Heart left ventricle (tissue), 16 donors: ENCODE data around the gene PPIE. TPM values are rescaled to one million over a fixed set of nuclear protein-coding genes. Genes with fewer than 3 reads are reported as not detected.

Experiments used
- ATAC-seq, 4 donors: fragments of 200-7000 bp; cut with Tn5 transposase; one replicate each; pipeline ENCODE4 v1.9.1; 2020 to 2022; ENCODE audit warnings: moderate library complexity in 4 of 4, mild to moderate bottlenecking in 3 of 4, moderate number of reproducible peaks in 1 of 4
- DNase-seq, 5 donors: peaks; one replicate each; pipeline ENCODE4 v3.0.0-alpha.2; 2020
- H3K27ac ChIP-seq, 12 donors: fragments of 200-600 bp; sonication (generic) in 4 of 12; one replicate each; pipeline versions ENCODE4 v1.5.0 to v1.8.0; 2016 to 2022; ENCODE audit warnings: mild to moderate bottlenecking in 2 of 12
- H3K27me3 ChIP-seq, 9 donors: fragments of 200-600 bp; sonication (generic) in 2 of 9; one replicate each; pipeline versions ENCODE4 v1.5.1 to v1.8.0; 2016 to 2022; ENCODE audit warnings: mild to moderate bottlenecking in 3 of 9
- H3K36me3 ChIP-seq, 9 donors: fragments of 200-600 bp; sonication (generic) in 2 of 9; one replicate each; pipeline versions ENCODE4 v1.5.0 to v1.8.0; 2018 to 2022; ENCODE audit warnings: mild to moderate bottlenecking in 2 of 9
- H3K4me1 ChIP-seq, 12 donors: fragments of 200-600 bp; sonication (generic) in 4 of 12; one replicate each; pipeline versions ENCODE4 v1.5.0 to v1.8.0; 2016 to 2022; ENCODE audit warnings: mild to moderate bottlenecking in 3 of 12
- H3K4me3 ChIP-seq, 12 donors: fragments of 200-600 bp; sonication (generic) in 4 of 12; one replicate each; pipeline versions ENCODE4 v1.5.0 to v1.8.0; 2017 to 2022; ENCODE audit warnings: mild to moderate bottlenecking in 9 of 12, moderate library complexity in 4 of 12
- H3K9me3 ChIP-seq, 12 donors: fragments of 200-600 bp; sonication (generic) in 4 of 12; one replicate each; pipeline versions ENCODE4 v1.5.0 to v1.8.0; 2016 to 2022; ENCODE audit warnings: mild to moderate bottlenecking in 1 of 12
- POLR2A ChIP-seq, 2 donors: fragments of 450-650 bp; IDR thresholded peaks; one replicate each; pipeline ENCODE4 v1.6.1; 2017; ENCODE audit warnings: antibody characterized with exemption in 2 of 2, mild to moderate bottlenecking in 2 of 2, moderate library complexity in 2 of 2
- WGBS, 4 donors: extraction: QIAGEN DNeasy Blood & Tissue Kit in 2 of 4; methylation state at CpG; one replicate each; pipeline versions ENCODE4 v1.1.5 to v1.1.7; 2013 to 2018; 5-methylcytosine and 5-hydroxymethylcytosine counted together
- intact Hi-C, 10 donors: fragments of 100-400 bp; cut with DNase I; formaldehyde crosslinking; loops; one replicate each; pipeline versions ENCODE4 v1.11.1 to v1.14.2; 2022
- polyA plus RNA-seq, 2 donors: library from polyadenylated mRNA; stranded (reverse); fragments of 200-250 nt; gene quantifications; one replicate each; pipeline ENCODE4 v1.2.3, GENCODE V29; 2013
- total RNA-seq, 9 donors: library from RNA; depleted of rRNA in 2 of 9; stranded (reverse); fragments of >200 nt in 2 of 9; fragmentation: NEBNext Ultra II Directional in 3 of 9; extraction: Animal tissue kit (Norgen Biotek cat#: 25700) in 3 of 9; gene quantifications; one replicate each; pipeline versions ENCODE4 v1.1.0 to v1.2.4, GENCODE V29; 2016 to 2023
- TF ChIP-seq, protein P1 (sequence below), 12 donors: fragments of 200-600 bp; sonication (generic) in 4 of 12; IDR thresholded peaks; one replicate each; pipeline versions ENCODE4 v1.5.0 to v1.8.0; 2018 to 2022; ENCODE audit warnings: antibody characterized with exemption in 12 of 12, mild to moderate bottlenecking in 5 of 12
- donor health status: ischemic (EF 13 %, LVEDD 7.1; RV severe dilation, severe dysfunction).
- donor health status: healthy with polysubstance abuse.
- donor health status: DM: no; HTN: yes; CAD: no.
- donor health status: DM: no; HTN: no; CAD: no.
- donor health status: ischemic (EF 25% LVEDD 6.9; RV normal size, moderate dysfunction).
- donor health status: ischemic (EF 25% LVEDD 5.7; RV mildly dilated, moderate dysfunction).
- donor health status: healthy.
- donor health status: DM: yes; HTN: yes; CAD: no.
- donor health status: ischemic (EF 35%, LVEDD 5.7; RV mildly dilated, moderate dysfunction).
- donor health status: nonischemic (EF 11% LVEDD 7.7; RV severe dilation, severe dysfunction).
- donor health status: DM: yes; HTN: yes; CAD: no.
- donor health status: PGD.
- donor health status: ischemic (EF 29% LVEDD 5.4; RV normal size, mild dysfunction).
- donor health status: nonischemic (EF 23%, LVEDD 6.1; RV moderate dilation, normal function).

Gene PPIE
- total and polyA plus RNA-seq, 11 donors: 22.2 to 45.3 (median 28.2) TPM

DNA sequence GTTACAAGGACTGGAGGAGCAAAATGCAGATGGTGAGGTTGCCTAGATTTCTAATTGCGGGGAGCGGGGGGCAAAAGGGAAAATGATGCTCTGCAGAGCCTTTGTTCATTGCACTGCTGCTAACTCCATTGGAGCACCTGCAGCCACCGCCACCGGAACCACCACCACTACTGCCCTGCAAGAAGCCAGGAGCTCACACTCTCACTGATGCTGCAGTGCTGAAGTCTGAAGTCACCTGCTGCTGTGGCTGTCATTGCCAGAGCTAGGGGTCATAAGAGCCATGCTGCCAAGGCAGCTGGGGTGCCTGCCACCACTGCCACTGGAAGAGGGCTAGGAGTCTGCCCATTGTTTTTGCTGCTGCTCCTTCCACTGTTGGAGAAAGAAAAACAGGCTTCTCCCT is 40.1 kb upstream of the PPIE start:
- 85 to 98% (median 91%) methylated on average over 4 of the region's 4 CpGs for WGBS, 4 donors
- H3K27ac ChIP-seq: no peak overlapping the region
- intact Hi-C loops: no loop called here

DNA sequence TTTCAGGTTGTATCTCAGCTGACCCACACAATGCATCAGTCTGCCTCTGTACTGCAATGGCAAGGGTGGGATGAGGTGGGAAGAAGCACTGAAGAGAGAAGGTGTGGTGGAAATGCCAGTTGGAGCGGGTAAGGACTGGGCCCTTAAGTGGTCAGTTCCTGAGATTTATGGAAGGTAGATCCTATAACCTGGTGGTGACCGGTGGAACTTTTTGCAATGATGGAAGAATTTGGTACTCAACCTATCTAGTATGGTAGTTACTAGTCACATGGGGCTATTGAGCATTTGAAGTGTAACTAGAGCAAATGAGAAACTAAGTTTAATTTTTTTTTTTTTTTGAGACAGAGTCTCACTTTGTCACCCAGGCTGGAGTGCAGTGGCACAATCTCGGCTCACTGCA is 39.3 kb upstream of the PPIE start:
- Histone ChIP-seq H3K4me1 (peaks cover 0 to 16% (median 4%) of the 10 kb centered on the region in 12 donors), H3K9me3 (no peaks in the 10 kb centered on the region), H3K27ac (no peak overlapping the region), H3K4me3 (no peak overlapping the region), H3K36me3 (no peaks in the 10 kb centered on the region), H3K27me3 (peaks cover 0 to 16% (median 0%) of the 10 kb centered on the region in 9 donors)
- WGBS, 4 donors: 91 to 96% (median 92%) methylated on average over 3 of the region's 3 CpGs
- intact Hi-C loops: no loop called here
- ATAC-seq: no peak
- no peak for DNase-seq
- TF ChIP-seq, protein P1, sequence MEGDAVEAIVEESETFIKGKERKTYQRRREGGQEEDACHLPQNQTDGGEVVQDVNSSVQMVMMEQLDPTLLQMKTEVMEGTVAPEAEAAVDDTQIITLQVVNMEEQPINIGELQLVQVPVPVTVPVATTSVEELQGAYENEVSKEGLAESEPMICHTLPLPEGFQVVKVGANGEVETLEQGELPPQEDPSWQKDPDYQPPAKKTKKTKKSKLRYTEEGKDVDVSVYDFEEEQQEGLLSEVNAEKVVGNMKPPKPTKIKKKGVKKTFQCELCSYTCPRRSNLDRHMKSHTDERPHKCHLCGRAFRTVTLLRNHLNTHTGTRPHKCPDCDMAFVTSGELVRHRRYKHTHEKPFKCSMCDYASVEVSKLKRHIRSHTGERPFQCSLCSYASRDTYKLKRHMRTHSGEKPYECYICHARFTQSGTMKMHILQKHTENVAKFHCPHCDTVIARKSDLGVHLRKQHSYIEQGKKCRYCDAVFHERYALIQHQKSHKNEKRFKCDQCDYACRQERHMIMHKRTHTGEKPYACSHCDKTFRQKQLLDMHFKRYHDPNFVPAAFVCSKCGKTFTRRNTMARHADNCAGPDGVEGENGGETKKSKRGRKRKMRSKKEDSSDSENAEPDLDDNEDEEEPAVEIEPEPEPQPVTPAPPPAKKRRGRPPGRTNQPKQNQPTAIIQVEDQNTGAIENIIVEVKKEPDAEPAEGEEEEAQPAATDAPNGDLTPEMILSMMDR (IDR thresholded peaks at IDR 0.05): peak in 1 of 12 donors; percentile 9
- TF ChIP-seq POLR2A (IDR thresholded peaks at IDR 0.05): no peak

More for the DNA sequence above, 40.1 kb upstream of the PPIE start:
- ATAC-seq (no peak), DNase-seq (no peak)
- H3K9me3 ChIP-seq: no peaks in the 10 kb centered on the region
- no peaks in the 10 kb centered on the region for H3K36me3 ChIP-seq
- peaks cover 0 to 16% (median 4%) of the 10 kb centered on the region in 12 donors for H3K4me1 ChIP-seq
- H3K4me3 ChIP-seq: no peak overlapping the region
- TF ChIP-seq, protein P1 (IDR thresholded peaks at IDR 0.05): no peak
- TF ChIP-seq POLR2A (IDR thresholded peaks at IDR 0.05): no peak
- H3K27me3 ChIP-seq: peaks cover 0 to 23% (median 0%) of the 10 kb centered on the region in 9 donors

DNA sequence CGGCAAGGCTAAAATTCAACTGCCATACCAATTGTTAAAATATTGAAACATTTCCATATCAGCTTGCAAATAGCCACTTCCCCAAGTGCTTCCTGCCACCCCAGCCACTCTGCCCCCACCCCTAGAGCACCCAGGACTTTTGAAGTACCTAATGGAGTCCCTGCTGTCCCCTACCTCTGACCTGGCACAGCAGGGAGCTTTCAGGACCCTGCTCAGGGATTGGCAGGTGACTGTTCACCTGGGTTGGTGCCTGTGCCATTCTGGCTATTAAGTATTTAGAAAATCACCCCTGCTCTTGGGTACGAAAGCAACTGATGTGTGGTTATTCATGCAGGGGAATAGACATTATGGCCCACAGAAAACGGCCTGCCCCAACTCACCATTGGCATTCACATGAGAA is 38.3 kb upstream of the PPIE start:
- Histone ChIP-seq H3K27ac (no peak overlapping the region), H3K27me3 (peaks cover 0 to 11% (median 0%) of the 10 kb centered on the region in 9 donors), H3K4me3 (no peak overlapping the region), H3K36me3 (no peaks in the 10 kb centered on the region), H3K9me3 (no peaks in the 10 kb centered on the region), H3K4me1 (peaks cover 0 to 16% (median 4%) of the 10 kb centered on the region in 12 donors)
- intact Hi-C loops: no loop called here
- 58 to 84% (median 76%) methylated on average over 3 of the region's 3 CpGs for WGBS, 4 donors
- TF ChIP-seq POLR2A (IDR thresholded peaks at IDR 0.05): no peak
- TF ChIP-seq, protein P1 (IDR thresholded peaks at IDR 0.05): no peak
- ATAC-seq: no peak
- no peak for DNase-seq

DNA sequence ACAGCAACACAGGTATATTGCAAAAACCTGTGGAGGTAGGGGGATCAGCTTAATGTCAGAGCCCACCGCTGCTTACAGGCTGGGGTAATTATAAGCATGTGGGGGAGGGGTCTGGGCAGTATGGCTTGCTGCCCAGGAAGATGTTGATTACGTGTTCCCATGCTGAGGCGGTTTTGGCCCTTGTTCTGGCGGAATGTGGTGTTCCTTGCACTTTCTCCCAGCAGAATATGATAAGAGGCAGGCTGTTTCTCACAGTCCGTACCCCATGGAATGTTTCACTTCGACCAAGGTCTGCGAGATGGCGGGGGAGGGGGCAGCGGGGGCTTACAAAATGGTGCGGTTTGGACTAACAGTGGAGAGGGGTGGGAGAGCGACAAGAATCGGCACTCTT is 37.6 kb upstream of the PPIE start:
- no peak overlapping the region for H3K27ac ChIP-seq

More for the DNA sequence above, 37.6 kb upstream of the PPIE start:
- peak overlapping the region in 1 of 12 donors; percentile 9 for H3K4me3 ChIP-seq
- H3K9me3 ChIP-seq: no peaks in the 10 kb centered on the region
- peaks cover 0 to 6% (median 0%) of the 10 kb centered on the region in 9 donors for H3K27me3 ChIP-seq
- no peaks in the 10 kb centered on the region for H3K36me3 ChIP-seq
- 6 to 20% (median 9%) methylated on average over 11 to 12 of the region's 12 CpGs for WGBS, 4 donors
- intact Hi-C loops: no loop called here
- H3K4me1 ChIP-seq: peaks cover 0 to 16% (median 4%) of the 10 kb centered on the region in 12 donors
- DNase-seq (peak in 1 of 5 donors; percentile 37), ATAC-seq (peak; percentile 50 to 80 (median 63))
- TF ChIP-seq, protein P1 (IDR thresholded peaks at IDR 0.05): no peak
- TF ChIP-seq POLR2A (IDR thresholded peaks at IDR 0.05): no peak
